Measurements from ENCODE around the gene LFNG. TPM values are rescaled to one million over a fixed set of nuclear protein-coding genes. Genes with fewer than 3 reads are reported as not detected.
"Not testable (repeated sequence)": the region's sequence is repeated elsewhere in the genome, so short reads cannot be mapped to it uniquely, and the experiment has no call there.

LFNG gene
- total RNA-seq, 1 donor from 2014 or later = 10.6 TPM

- TF ChIP-seq CTCF (IDR thresholded peaks at IDR 0.05; ENCODE audit: unreplicated experiment) = no peak
- Mint-ChIP-seq H3K36me3 (ENCODE audit: insufficient read depth) (peaks cover 3% of the 10 kb centered on the region), H3K4me3 (ENCODE audit: low read depth) (peak overlapping the region; percentile 75), H3K4me1 (ENCODE audit: low read depth) (peaks cover 12% of the 10 kb centered on the region), H3K9me3 (ENCODE audit: low read depth) (no peaks in the 10 kb centered on the region), H3K27me3 (no peaks in the 10 kb centered on the region), H3K27ac (peak overlapping the region; percentile 62)
- DNase-seq (ENCODE audit: low spot score, unreplicated experiment) = no peak
Observed at GRCh38 chr7:2559283-2559950, 39.8 kb downstream of the LFNG start.

GRCh38 chr7:2563955-2564354 lies 44.4 kb downstream of the LFNG start:
- not testable (repeated sequence) for H3K27me3 Mint-ChIP-seq; H3K27ac Mint-ChIP-seq; DNase-seq (ENCODE audit: low spot score, unreplicated experiment); H3K4me3 Mint-ChIP-seq (ENCODE audit: low read depth); H3K9me3 Mint-ChIP-seq (ENCODE audit: low read depth); H3K36me3 Mint-ChIP-seq (ENCODE audit: insufficient read depth)
- peaks cover 12% of the 10 kb centered on the region for H3K4me1 Mint-ChIP-seq (ENCODE audit: low read depth)

GRCh38 chr7:2564970-2565540 lies 45.5 kb downstream of the LFNG start:
- no peak for DNase-seq (ENCODE audit: low spot score, unreplicated experiment)
- H3K36me3 Mint-ChIP-seq (ENCODE audit: insufficient read depth) = peaks cover 3% of the 10 kb centered on the region
- no peaks in the 10 kb centered on the region for H3K9me3 Mint-ChIP-seq (ENCODE audit: low read depth)
- no peak overlapping the region for H3K27ac Mint-ChIP-seq
- H3K4me1 Mint-ChIP-seq (ENCODE audit: low read depth) = peaks cover 10% of the 10 kb centered on the region
- TF ChIP-seq CTCF (IDR thresholded peaks at IDR 0.05; ENCODE audit: unreplicated experiment) = no peak
- H3K27me3 Mint-ChIP-seq = no peaks in the 10 kb centered on the region
- no peak overlapping the region for H3K4me3 Mint-ChIP-seq (ENCODE audit: low read depth)

GRCh38 chr7:2566348-2566889 lies 46.8 kb downstream of the LFNG start:
- no peak for TF ChIP-seq CTCF (IDR thresholded peaks at IDR 0.05; ENCODE audit: unreplicated experiment)
- H3K27me3 Mint-ChIP-seq = no peaks in the 10 kb centered on the region
- no peak overlapping the region for H3K4me3 Mint-ChIP-seq (ENCODE audit: low read depth)
- no peak overlapping the region for H3K27ac Mint-ChIP-seq
- H3K4me1 Mint-ChIP-seq (ENCODE audit: low read depth) = peaks cover 12% of the 10 kb centered on the region
- peaks cover 4% of the 10 kb centered on the region for H3K36me3 Mint-ChIP-seq (ENCODE audit: insufficient read depth)
- DNase-seq (ENCODE audit: low spot score, unreplicated experiment) = no peak
- H3K9me3 Mint-ChIP-seq (ENCODE audit: low read depth) = no peaks in the 10 kb centered on the region

- Mint-ChIP-seq H3K27ac (no peak overlapping the region), H3K27me3 (no peaks in the 10 kb centered on the region), H3K36me3 (ENCODE audit: insufficient read depth) (peaks cover 4% of the 10 kb centered on the region), H3K4me3 (ENCODE audit: low read depth) (no peak overlapping the region), H3K9me3 (ENCODE audit: low read depth) (no peaks in the 10 kb centered on the region), H3K4me1 (ENCODE audit: low read depth) (peaks cover 15% of the 10 kb centered on the region)
- no peak for TF ChIP-seq CTCF (IDR thresholded peaks at IDR 0.05; ENCODE audit: unreplicated experiment)
- no peak for DNase-seq (ENCODE audit: low spot score, unreplicated experiment)
Observed at GRCh38 chr7:2566890-2567678, 47.5 kb downstream of the LFNG start.
